HG02610 (cell line): ENCODE results near the gene PURA.

ENCODE experiments used
- ATAC-seq: cut with Tn5 transposase; IDR thresholded peaks from one replicate; pipeline ENCODE4 v1.9.1; 2021; ENCODE audit warnings: mild to moderate bottlenecking, moderate library complexity; ENCODE audit not compliant: unreplicated experiment

The PURA gene

DNA sequence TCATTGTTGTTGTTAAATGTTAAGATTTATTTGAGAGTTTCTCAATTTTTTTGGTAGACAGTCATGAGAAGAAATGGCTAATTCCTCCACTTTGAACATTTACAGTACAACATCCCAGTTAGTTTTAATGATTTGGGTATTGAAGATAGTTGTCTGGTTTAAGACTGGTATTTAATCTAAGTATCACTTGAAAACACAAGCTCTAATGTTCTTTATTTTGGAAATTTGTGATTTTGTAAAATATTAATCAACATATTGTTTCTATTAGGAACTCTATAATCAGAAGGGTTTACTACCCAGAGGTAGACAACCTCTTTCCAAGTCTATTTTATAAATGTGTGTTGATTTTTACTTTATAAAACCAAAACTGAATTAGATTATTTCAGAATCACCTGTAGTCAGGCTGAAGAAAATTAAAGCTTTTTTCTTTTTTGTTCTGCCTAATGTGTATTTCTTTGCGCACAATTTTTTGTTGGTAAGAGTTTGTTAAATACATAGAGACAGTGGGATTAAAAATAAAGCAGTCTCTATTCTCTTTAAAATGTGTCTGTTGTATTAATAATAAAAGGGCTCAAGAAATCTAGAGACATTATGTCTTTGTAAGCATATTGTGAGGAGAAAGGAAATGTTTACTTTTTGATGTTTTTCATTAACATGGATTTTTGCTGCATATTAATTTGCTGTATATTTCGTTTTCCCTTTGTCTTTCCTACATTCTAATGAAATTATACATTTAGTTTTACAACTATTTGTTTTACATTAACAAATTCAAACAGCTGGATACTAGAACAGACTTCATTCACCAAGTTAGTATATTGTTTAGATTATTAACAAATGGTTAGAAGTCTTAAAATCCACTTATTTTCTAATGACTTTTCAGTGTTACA is 3.9 kb upstream of the PURA start:
- no peak for ATAC-seq

DNA sequence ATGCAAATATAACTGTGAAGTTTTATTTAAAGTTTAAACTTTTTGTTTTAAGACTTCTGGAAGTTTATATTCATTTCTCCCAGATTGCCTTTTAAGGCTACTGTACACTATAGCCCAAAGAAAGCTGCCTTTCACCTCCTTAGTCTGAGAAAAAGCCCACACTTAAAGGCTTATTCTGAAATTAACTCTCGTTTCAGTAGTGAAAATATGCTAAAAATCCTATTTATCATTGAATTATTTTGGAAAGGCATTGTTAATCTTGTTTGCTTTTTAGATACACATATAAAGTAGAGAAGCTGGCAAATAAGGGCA is 3.3 kb upstream of the PURA start:
- ATAC-seq, result no peak

DNA sequence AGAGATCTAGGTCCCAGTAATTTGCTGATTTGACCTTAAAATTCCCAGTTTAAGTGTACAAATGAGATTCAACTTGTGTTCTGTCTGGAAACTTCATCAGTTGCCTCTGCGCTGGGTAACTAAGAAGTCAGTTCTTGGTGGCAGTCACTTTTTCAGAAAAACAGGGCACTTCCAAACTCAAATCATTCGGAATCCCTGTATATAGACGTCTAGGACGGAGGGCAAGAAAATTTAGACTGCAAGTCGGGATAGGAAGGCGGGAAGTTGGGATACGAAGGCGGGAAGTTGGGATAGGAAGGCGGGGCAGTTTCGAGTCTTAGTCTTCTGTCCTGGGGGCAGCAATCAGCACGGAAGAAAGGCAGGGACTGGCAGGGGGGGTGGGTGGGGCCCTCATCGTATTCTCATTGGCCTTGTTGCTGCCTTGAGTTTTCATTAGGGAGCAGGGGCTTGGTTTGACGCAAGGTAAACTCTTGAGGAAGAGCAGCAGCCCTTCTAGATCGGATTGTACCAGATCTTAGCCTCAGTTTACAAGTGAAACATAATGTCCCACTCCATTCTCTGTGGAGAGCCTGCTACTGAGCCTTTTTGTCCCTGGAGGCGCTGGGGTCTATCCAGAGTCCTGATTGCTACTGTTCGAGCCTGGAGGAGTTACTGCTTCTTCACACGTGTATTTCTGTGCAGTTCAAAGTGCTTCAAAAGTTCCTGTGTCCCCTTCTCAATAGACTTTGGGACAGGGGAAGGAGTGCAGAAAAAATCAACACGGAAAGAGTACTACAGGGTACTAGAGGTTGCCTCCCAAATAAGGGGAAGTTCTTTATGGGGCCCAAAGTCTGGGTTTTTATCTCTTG is 2.7 kb upstream of the PURA start:
- ATAC-seq, result no peak

DNA sequence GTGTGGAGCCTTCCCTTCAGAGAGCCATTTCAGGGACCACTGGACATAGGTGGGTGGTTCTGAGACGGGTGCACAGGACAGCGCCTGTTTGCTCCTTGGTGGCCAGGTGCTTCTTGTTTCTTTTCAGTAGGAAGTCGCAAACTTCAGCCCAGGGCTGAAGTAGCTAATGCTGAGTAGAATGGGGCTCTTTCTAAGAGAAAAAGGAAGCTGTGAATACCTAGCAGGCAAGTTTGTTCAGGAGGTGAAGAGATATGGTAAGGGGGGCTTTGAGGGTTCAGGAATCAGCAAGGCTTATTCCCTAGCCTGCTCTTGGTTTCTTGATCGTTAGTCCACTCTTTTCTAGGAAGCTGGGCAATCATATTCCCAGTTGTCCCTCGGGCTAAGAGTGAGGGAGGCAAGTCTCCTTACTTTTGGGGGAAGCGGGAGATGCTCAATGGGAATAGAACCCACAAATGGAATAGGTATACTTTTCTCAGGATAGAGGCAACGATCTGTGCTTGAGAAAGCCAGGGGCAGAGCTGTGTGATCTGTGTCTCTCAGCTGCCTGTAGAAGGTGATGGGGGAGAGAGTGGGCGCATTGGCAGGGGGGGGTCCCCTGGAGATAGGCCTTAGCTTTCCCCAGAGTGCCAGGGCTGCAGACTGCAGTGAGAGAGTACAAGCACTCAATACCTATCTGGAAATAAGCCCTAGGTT is 1.9 kb upstream of the PURA start:
- ATAC-seq, result no peak

DNA sequence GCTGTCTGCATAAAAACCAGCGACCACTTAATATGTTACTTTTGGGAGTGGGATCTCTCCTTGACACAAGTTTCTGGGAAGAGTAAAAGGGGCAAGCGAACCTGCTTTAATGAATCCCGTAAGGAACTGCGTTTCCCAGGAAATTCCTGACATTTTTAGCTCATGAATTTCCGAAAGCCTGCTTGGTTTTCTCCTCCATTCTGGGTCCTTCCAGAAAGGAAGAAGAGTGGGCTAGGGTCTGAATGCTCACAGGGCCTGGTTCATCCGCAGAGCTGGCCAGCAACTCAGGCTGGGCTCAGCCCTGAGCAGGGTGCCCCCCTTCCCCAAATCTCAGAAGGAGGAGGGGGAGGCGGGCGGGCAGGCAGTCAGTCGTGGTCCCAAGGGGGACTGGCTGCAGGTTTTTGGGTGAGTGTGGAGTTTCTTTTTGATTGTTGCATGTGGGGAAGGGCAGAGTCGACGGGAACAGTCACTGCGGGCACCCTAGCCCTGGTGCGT is 1.2 kb upstream of the PURA start:
- ATAC-seq, result no peak

DNA sequence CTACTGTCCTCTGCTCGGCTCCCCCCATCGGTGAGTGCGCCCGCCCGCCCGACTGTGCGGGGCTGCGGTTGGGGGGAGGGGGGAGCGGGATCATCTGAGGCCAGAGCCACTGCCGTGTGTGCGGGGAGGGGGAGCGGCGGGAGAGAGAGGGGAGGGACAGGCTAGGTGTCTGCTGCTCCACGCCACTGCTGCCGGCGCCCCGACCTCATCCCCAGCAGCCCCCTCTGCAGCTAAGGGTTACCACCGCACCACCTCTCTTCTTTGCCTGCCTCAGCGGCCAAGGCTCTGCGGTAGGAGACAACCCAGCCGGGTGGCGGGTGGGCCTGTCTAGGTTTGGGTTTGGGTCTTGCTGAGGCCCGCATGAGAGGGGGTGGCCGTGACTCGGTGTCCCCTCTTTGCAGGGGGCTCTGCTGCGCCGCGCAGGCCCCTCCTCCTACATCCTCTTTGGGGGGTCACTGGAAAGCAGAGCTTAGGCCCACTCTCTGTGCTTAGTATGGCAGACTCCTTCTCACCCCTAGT is 670 bp upstream of the PURA start:
- ATAC-seq, result no peak

DNA sequence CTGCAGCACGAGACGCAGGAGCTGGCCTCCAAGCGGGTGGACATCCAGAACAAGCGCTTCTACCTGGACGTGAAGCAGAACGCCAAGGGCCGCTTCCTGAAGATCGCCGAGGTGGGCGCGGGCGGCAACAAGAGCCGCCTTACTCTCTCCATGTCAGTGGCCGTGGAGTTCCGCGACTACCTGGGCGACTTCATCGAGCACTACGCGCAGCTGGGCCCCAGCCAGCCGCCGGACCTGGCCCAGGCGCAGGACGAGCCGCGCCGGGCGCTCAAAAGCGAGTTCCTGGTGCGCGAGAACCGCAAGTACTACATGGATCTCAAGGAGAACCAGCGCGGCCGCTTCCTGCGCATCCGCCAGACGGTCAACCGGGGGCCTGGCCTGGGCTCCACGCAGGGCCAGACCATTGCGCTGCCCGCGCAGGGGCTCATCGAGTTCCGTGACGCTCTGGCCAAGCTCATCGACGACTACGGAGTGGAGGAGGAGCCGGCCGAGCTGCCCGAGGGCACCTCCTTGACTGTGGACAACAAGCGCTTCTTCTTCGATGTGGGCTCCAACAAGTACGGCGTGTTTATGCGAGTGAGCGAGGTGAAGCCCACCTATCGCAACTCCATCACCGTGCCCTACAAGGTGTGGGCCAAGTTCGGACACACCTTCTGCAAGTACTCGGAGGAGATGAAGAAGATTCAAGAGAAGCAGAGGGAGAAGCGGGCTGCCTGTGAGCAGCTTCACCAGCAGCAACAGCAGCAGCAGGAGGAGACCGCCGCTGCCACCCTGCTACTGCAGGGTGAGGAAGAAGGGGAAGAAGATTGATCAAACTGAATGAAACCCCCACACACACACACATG is 654 bp downstream of the PURA start:
- peak; percentile 24 for ATAC-seq

DNA sequence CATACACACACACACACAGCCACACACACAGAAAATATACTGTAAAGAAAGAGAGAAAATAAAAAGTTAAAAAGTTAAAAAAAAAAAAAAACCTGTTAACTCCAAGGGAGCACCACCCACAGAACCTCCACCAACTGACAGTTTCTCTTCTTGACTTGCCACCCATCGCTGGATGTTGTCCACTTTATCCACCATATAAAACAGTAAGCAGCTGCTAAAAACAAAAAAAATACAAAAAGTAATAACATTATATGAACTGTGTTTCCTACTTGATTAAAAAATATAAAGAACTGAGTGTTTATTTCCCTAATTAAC is 1.2 kb downstream of the PURA start:
- no peak for ATAC-seq

DNA sequence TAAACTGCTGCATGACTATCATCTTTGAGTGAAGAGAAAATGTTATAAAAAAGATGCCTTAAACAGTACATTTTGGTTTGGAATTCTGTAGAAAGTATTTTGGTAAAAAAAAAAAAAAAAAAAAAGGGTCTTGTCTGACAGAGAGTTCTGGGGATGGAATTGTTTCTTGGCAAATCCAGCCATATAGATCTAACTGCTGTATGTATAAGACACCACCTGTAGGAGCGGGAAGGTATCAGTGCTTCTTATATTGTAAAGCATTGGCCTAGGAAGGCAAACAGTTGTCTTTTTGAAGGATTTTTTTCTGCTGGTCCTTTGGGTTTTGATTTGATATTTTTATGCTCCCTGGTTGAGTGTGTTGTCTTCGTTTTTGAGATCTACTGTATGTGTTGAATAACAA is 2.8 kb downstream of the PURA start:
- ATAC-seq, result no peak

DNA sequence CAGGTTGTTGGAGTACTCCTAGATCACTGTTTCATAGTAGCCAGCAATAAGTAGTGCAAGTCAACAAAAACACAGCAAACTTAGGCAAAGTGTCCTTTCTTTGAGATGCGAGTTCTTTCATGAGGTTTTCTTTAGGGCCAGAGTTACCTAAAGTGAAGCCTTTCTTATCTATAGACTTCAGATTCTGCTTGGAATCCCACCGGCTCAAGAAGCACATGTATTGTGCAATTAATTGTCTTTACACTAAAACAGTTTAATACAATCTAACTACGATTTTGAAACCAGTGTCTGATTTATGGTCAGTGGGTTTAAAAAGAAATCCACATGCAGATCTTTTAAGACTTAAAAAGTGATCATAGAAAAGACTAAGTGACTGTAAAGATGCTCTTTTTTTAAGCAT is 3.6 kb downstream of the PURA start:
- ATAC-seq, result no peak

DNA sequence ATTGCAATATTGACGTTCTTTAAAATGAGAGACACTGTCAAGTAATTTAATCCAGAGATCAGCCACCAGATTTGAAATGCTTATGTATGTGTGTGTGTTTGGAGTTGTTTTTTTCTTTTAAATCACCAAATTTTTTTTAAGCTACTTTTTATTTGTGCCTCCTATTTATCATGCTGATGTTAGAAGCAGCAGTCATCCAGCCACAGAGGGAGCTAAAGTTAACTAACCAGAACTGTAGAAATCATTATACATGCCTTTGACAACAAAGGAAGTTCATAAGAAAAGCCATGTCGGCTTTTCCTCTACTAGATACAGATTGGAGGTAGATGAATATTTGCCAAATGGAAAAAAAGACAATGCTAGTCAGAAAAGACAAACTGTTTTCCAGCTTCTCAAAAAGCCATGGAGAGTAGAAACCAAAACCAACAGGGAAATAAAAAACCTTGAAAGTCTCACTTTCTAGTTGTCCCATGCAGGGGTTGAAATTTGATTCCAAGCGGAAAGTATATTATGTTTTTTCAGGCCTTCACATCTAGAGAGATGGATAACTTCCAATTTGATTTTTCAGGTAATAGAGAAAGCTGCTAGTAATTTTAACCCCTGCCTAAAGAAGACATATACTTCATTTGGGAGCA is 4.5 kb downstream of the PURA start:
- no peak for ATAC-seq

DNA sequence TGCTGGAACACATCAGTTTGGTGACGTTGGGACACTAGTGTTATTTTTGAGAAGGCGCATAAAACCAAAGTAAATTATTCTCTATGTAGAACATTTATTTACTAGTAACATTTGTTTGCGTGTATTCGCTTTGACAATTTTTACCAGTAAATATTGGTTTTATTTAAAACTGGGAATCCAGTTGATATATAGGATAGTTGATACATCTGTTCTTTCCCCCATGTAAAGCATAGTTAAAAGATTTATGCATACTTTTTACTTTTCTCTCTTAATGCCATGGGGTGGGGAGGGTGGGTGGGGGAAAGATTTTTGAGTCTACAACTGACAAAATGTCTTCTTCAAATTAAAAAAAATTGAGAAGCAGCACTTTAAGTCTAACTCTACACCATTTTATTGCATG is 11.7 kb downstream of the PURA start, which contains the start of gene IGIP:
IGIP (plus strand) TSS at position 301 of the 400 bp plus-strand sequence. CDS start 2,540 bp downstream, outside the sequence.
- no peak for ATAC-seq

DNA sequence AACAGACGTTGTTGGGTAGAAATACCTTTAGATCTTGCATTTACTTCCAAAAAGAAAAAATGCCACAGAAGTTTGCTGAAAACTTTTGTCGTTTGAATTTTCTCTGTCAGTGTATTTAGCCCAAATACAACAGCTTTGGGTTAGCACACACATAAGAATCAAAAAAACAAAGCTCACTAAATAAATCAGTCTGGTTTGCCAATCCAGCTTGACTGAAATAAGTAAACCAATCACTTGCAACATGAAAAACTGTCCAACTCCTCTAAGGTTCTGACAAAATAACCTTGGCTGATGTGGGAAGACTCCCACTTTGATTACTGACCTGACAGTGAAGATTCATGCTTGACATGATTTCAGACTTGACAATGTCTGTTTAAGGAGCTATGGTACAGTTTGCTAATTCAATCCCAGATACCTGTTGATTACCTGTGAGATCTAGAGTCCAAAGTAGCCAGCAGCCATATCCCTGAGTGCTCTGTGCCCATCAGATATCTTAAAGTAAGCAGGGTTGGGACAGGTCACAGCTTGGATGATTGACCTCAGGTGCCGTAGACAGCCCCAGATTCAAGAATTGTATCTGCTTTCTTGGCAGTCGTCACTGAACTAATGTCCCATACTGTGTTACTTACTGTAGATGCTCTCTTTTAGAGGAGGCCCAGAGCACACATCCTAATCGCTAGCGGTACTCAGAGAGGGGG is 12.6 kb downstream of the PURA start:
- no peak for ATAC-seq

DNA sequence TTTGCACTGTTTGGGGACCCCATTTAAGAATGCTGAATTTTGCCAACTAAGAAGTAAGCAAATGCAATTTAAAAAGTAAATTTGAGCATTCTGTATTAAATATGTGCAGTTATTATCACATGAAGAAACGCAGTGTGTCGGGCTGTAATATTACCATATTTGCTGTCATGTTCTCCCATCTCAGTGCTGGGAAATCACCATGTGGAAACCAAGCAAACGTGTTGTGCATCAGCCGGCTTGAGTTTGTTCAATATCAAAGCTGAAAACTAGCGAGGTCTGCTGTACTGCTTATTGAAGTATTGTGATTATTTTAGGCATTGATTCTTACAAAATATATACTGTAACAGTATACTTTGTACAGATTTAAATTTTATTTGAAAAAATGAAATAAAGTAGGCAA is 14.5 kb downstream of the PURA start:
- ATAC-seq, result no peak

DNA sequence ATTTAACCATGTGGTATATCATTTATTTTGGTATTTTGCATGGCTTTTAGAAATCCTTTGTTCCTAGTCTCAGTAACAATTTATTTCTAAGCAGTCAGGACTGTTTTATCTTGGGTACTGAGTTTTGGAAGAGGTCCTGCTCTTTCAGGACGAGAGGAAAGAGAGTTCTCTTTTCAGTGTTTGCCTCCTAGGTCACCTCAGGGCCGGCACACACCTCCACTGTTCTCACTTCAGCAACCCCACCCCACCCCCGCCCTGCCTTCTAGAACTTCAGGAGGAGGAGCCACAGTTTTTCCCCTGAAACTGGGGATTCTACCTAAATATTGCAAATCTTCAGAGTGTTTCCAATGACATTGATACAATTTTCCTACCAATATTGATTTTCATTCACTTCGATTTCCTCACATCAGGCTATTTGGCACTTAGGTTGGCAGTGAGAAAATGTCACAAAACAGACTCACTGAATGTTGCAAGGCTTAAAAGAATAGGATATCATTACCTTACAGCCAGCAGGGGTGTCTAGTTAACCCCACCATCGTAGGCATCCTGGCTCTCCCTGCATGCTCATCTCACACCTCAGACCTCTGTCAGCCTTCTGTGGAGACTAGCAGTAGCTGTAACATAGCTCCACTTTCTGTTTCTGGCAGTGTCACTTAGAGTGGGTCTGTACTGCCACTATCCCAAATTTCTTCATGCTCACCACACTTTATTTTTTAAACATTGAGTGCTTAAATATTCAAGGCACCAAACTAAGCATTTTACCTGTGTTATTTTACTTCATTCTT is 17.2 kb downstream of the PURA start:
- no peak for ATAC-seq

DNA sequence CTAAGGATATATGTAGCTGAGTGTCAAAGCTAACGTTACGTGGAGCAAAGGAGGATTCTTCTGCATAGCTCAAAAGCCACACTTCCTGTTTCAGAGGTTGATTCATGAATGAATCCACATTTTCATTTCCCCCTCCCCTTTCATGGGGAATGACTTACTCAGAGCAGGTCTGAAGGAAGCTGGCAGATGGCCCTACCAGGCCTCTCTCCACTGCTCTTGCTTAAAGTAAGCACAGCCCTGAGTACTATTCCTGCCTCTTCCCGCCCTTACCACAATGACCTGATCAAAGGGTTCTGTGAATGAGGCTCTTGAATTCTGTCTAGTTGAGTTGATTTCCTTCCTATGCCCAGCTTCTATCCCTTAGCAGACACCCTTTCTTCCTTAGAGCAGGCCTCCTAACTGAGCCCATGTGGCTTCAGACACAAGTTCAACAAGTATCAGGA is 18.1 kb downstream of the PURA start:
- ATAC-seq, result peak; percentile 40

DNA sequence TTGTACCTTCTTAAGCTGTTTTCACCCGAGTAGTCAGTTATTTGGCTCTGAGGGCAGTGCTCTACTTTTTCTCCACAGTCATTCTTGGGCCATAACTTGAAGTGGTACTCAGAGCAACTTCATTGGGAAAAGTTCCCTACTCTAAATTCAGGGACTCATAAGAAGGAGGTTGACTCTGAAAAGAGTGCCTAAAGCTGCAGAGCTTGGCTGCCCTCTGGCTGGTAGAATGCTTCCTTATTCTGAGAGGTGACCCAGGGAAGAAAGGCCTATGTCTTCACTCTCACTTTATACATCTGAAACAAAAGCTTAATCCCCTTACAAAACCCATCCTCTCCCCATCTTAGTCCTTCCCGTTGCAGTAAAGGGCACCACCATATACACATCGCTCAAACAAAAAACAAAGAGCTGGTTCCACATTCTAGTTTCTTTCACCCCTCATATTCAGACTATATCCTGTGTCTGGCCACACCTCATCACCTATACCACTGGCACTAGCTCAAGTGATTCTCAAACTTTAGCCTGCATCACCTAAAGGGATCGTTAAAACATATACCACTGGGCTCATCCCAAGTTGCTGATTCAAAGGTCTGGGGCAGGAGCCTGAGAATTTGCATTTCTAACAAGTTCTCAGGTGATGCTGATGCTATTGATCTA is 19.7 kb downstream of the PURA start:
- ATAC-seq, result no peak
